ENCODE measurements around the gene CD300LD. TPM values are rescaled to one million over a fixed set of nuclear protein-coding genes. Genes with fewer than 3 reads are reported as not detected.
"Not testable (repeated sequence)": the region's sequence is repeated elsewhere in the genome, so short reads cannot be mapped to it uniquely, and the experiment has no call there.

Gene CD300LD
- total RNA-seq = not detected

DNA sequence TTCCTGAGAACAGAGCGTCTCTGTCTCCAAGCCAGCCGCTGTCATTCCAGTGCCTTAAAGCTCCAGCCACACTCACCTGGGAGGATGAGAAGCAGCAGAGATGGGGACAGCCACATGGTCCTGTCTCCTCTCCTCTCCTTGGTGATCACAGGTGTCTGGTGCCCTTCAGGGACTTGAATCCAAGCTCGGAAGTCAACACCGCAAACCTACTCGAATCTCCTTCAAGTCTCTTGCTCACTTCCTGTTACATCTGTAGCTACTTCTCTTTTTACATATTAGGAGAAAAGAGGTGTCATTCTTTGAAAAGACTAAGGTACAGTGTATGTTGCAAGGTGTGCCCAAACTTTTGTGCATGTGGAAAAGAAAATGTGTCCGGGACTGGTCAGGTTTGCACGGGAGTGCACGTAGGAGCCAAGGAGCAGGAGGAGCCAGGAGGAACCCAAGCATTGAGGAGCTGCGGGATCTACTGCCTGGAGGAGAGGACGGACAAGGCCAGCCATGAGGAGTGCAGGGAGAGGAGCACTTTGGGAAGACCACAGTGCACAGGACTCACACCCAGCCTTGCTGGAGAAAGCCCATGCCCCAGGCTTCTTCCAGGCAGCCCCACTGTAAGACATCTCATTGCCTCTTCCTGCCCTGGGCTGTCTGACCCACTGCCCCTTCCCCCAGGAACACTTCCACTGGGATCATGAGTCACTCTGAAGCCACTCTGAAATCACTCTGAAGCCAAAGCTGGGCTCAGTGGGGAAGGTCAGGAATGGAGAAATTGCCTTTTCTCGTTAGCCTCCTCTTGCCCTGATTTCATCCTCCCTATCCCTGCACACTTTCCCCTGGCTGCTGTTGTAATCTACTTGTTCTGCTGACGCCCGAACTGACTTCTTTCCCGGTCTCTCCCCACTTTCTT, at the start of gene CD300LD:
TSS of gene CD300LD (minus strand) at position 197 of the 904 bp plus-strand sequence. CDS start at position 116, 81 bp downstream.
- ATAC-seq (peak in 1 of 2 donors; percentile 43), DNase-seq (ENCODE audit: low spot score) (no peak)
- Mint-ChIP-seq H3K9me3 (no peaks in the 10 kb centered on the region), H3K27me3 (peaks cover 30 to 42% of the 10 kb centered on the region in 2 donors), H3K4me3 (no peak within 1 kb of the TSS), H3K27ac (no peak within 1 kb of the TSS), H3K36me3 (no peaks in the 10 kb centered on the region), H3K4me1 (ENCODE audit: low read depth in 2 of 2) (peaks cover 5 to 10% of the 10 kb centered on the region in 2 donors)

DNA sequence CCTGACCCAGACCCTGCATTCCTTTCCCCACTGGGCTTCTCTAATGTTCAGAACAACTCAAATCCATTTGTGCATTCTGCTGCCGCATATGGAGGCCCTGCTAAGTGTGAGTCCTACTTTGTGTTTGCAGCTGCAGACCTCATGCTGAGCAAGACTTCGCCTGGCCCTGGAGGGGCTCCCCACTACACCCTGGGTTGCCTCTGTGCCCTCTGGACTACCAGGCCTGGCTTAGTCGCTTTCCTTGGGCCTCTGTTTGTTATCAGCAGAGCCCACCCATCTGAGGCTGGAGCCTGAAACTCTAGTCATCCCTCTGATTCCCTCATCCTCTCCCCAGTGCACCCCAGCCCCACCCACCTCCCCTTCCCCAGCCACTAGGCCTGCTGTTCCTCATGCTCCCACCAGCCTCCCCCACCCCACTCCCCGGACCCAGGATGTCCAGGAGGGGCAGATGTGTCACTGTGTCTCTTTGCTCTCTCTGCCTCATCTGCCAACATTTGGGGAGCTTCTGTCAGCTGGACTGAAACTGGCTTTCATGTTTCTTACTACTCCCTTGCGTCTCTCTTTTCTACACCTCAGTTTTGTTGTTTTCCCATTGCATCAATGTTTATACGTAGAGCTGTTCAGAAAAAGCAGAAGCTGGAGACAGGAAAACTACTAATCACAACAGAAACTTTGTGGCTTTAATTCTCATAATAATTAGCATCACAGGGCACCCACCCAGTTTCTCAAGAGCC, 49.3 kb upstream of the CD300LD start:
- Mint-ChIP-seq H3K9me3 (no peaks in the 10 kb centered on the region), H3K36me3 (no peaks in the 10 kb centered on the region), H3K27me3 (peaks cover 37 to 41% of the 10 kb centered on the region in 2 donors), H3K4me1 (ENCODE audit: low read depth in 2 of 2) (peaks cover 19 to 22% of the 10 kb centered on the region in 2 donors), H3K27ac (peak overlapping the region in 1 of 2 donors; percentile 47), H3K4me3 (no peak overlapping the region)
- ATAC-seq (no peak), DNase-seq (ENCODE audit: low spot score) (no peak)

DNA sequence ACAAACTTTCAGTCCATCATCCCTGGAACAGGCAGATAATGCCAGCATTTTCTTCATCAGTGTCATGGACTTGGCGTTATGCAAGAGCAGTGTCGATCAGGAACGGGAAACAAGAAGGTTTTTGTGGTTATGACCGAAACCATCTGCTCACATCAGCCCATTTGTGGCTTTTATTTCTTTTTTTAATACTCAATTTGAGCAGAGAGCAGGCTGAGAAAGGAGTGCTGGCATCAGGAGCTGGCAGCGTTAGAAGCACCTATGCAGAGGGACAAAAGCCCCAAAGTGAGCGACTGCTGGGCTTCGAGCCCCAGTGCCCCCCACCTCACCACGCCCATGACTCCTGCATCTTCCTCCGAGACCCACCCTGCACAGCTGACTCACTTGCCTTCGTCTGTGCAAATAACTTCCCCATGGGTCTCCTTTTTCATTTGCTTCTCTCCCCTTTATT, 47.6 kb upstream of the CD300LD start:
- H3K27ac Mint-ChIP-seq = no peak overlapping the region
- H3K9me3 Mint-ChIP-seq = no peaks in the 10 kb centered on the region
- no peaks in the 10 kb centered on the region for H3K36me3 Mint-ChIP-seq
- H3K4me1 Mint-ChIP-seq (ENCODE audit: low read depth in 2 of 2) = peaks cover 17 to 19% of the 10 kb centered on the region in 2 donors
- ATAC-seq (peak; percentile 70 to 72), DNase-seq (ENCODE audit: low spot score) (no peak)
- peaks cover 27 to 33% of the 10 kb centered on the region in 2 donors for H3K27me3 Mint-ChIP-seq
- peak overlapping the region; percentile 1 for H3K4me3 Mint-ChIP-seq

DNA sequence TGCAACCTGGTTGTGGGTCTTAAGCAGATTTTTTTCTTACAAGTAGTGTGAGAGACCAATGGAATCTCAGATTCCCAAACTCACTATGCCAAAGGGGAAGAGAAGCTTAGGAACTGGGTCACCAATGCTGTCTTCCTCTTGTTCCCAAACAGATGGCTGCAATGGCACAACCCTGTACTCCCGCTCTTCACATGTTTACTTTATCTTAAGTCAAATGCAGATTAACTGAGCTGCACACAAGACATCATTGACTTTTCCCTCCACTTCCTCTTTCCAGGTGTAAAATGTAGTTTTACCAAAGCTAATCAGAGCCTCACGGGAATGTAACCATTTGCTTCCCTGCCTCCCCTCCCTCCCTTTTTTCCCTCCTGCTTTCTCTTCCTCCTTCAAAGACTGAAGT, 45.8 kb upstream of the CD300LD start:
- peaks cover 17% of the 10 kb centered on the region in 2 donors for H3K27me3 Mint-ChIP-seq
- peaks cover 17 to 19% of the 10 kb centered on the region in 2 donors for H3K4me1 Mint-ChIP-seq (ENCODE audit: low read depth in 2 of 2)
- no peak overlapping the region for H3K4me3 Mint-ChIP-seq
- ATAC-seq (no peak), DNase-seq (ENCODE audit: low spot score) (no peak)
- H3K9me3 Mint-ChIP-seq = no peaks in the 10 kb centered on the region
- H3K36me3 Mint-ChIP-seq = no peaks in the 10 kb centered on the region
- no peak overlapping the region for H3K27ac Mint-ChIP-seq

DNA sequence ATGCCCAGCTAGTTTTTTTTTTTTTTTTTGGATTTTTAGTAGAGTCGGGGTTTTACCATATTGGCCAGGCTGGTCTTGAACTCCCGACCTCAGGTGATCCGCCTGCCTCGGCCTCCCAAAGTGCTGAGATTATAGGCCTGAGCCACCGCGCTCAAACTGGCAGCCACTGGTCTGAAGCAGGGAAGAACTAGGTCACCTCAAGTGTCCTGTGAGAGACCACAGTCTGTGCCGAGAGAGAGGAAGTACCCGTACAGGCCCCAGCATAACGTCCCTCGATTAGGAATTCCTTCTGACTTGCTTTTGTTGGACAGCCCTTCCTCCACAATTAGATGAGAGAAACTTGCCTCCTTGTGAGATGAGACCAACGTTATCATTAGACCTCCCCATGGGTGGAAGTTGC, 45.2 kb upstream of the CD300LD start:
- Mint-ChIP-seq H3K27ac (no peak overlapping the region), H3K36me3 (no peaks in the 10 kb centered on the region), H3K4me1 (ENCODE audit: low read depth in 2 of 2) (peaks cover 18 to 21% of the 10 kb centered on the region in 2 donors), H3K4me3 (no peak overlapping the region), H3K9me3 (no peaks in the 10 kb centered on the region), H3K27me3 (peaks cover 16% of the 10 kb centered on the region in 2 donors)
- DNase-seq (ENCODE audit: low spot score) = no peak
- ATAC-seq = no peak

DNA sequence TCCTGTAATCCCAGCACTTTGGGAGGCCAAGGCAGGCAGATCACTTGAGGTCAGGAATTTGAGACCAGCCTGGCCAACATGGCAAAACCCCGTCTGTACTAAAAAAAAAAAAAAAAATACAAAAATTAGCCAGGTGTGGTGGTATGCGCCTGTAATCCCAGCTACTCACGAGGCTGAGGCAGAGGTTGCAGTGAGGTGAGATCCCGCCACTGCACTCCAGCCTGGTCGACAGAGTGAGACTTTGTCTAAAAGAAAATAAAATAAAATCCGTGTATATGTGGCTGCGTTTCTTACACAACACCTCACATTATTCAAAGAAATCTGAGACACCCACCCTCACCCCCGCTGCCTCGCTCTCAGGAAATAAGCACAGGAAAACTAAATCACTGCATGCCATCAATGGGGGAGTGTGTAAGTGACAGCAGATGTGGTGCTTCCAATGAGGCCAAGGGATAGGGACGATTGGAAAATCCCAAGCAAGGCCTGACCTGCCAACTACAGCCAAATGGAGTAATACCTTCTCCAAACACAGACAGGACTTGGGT, 44.5 kb upstream of the CD300LD start:
- H3K27me3 Mint-ChIP-seq = peaks cover 14 to 16% of the 10 kb centered on the region in 2 donors
- H3K4me3 Mint-ChIP-seq, ATAC-seq: not testable (repeated sequence)

DNA sequence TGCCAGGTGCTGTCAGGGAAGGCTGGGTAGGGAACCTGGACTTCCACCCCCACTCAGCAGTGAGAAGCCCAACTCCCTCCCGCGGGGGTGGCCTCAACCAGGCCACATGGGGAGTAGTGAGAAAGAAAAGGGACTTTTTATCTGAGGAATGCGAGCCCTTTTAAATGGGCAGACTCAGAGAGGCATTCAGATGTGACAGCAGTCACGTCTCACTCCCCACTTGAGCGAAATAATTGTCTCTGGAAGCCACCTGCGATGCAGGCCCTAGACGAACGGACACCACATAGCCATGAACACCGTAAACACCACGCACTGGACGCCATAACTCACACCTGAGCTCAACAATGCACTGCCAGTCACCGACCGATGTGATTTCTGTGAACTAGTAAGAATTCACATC, 43.3 kb upstream of the CD300LD start:
- DNase-seq (ENCODE audit: low spot score) (no peak), ATAC-seq (no peak)
- H3K36me3 Mint-ChIP-seq = no peaks in the 10 kb centered on the region
- no peak overlapping the region for H3K27ac Mint-ChIP-seq
- H3K4me3 Mint-ChIP-seq = no peak overlapping the region
- H3K4me1 Mint-ChIP-seq (ENCODE audit: low read depth in 2 of 2) = peaks cover 16 to 18% of the 10 kb centered on the region in 2 donors
- no peaks in the 10 kb centered on the region for H3K9me3 Mint-ChIP-seq
- H3K27me3 Mint-ChIP-seq = peaks cover 12 to 18% of the 10 kb centered on the region in 2 donors

More for the DNA sequence above, 44.5 kb upstream of the CD300LD start:
- peaks cover 18 to 19% of the 10 kb centered on the region in 2 donors for H3K4me1 Mint-ChIP-seq (ENCODE audit: low read depth in 2 of 2)
- not testable (repeated sequence) for H3K27ac Mint-ChIP-seq; H3K36me3 Mint-ChIP-seq; DNase-seq (ENCODE audit: low spot score); H3K9me3 Mint-ChIP-seq

DNA sequence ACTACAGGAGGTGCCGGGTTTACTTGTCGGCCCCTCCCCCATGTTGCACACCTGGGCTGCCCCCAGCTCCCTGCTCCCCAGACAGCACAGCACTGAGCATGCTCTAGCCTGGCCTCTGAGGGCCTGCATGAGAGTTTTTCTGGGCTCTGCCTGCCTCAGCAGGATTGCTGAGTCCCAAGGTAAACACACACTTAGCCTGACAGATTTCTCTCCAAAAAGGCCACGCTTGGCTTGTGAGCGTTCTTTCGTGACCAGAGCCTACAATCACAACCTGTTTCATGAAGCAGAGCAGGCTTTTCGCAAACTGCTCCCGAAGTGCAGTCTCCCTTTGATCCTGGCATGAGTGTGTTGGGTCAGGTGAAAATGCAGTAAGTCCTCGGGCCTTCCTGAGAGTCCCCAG, 41.2 kb upstream of the CD300LD start:
- Mint-ChIP-seq H3K4me3 (no peak overlapping the region), H3K27me3 (peaks cover 23 to 32% of the 10 kb centered on the region in 2 donors), H3K4me1 (ENCODE audit: low read depth in 2 of 2) (peaks cover 6 to 8% of the 10 kb centered on the region in 2 donors), H3K36me3 (no peaks in the 10 kb centered on the region), H3K27ac (no peak overlapping the region), H3K9me3 (no peaks in the 10 kb centered on the region)
- DNase-seq (ENCODE audit: low spot score) = no peak
- ATAC-seq = no peak

DNA sequence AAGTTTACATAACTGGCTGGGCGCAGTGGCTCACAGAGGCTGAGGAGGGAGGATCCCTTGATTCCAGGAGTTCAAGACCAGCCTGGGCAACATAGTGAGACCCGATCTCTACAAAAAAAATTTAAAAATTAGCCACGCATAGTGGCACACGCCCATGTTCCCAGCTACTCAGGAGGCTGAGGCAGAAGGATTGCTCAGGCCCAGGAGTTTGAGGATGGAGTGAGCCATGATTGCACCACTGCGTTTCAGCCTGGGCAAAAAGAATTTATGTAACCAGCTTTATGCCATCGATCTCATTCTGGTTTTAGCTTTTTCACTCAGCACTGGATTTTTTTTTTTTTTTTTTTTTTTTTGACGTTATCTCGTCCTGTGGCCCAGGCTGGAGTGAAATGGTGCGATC, 40.5 kb upstream of the CD300LD start:
- no peak for ATAC-seq
- no peaks in the 10 kb centered on the region for H3K9me3 Mint-ChIP-seq
- peaks cover 6 to 8% of the 10 kb centered on the region in 2 donors for H3K4me1 Mint-ChIP-seq (ENCODE audit: low read depth in 2 of 2)
- peaks cover 28 to 39% of the 10 kb centered on the region in 2 donors for H3K27me3 Mint-ChIP-seq
- H3K4me3 Mint-ChIP-seq = no peak overlapping the region
- no peaks in the 10 kb centered on the region for H3K36me3 Mint-ChIP-seq
- no peak overlapping the region for H3K27ac Mint-ChIP-seq
- DNase-seq (ENCODE audit: low spot score) = no peak

DNA sequence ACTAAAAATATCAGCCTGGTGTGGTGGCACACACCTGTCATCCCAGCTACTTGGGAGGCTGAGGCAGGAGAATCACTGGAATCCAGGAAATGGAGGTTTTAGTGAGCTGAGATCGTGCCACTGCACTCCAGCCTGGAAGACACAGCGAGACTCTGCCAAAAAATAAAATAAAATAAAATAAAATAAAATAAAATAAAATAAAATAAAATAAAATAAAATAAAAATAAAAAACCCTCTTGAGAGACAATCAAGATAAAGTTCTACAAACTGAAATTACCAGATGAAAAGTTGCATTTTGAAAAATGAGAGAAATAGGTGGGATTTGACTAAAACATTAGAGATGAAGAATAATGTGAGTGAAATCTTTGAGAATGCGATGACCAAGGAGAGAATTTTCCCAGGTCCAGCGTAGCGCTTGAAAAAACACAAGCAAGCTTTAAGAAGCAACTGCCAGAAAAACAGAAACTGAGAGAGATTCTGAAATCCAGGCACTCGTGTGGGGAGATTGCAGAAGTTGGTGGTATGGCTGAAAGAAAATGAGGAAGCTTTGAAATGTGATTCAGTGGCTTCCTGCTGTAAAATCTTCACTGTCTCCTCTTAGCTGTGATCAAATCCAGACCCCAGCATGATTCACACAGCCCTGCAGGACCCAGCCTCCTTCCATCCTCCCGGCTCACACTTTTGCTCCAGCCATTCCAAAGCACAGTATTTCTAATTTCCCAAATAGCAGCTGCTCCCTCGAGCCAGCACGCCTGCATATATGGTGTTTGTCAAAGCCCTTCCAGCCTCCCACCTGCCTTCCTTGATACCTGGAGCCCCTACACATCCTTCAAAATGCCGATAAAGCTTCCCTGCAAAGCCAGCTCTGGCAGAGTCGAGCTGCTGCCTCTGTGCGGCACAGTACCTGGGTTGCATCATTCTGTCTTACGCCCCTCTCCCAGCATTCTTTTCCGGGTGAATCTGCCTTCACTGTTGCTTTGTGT, 39.7 kb upstream of the CD300LD start:
- Mint-ChIP-seq H3K9me3 (no peaks in the 10 kb centered on the region), H3K27ac (no peak overlapping the region), H3K36me3 (peaks cover 3% of the 10 kb centered on the region), H3K4me1 (ENCODE audit: low read depth in 2 of 2) (peaks cover 5 to 6% of the 10 kb centered on the region in 2 donors), H3K4me3 (no peak overlapping the region), H3K27me3 (peaks cover 31 to 43% of the 10 kb centered on the region in 2 donors)
- DNase-seq (ENCODE audit: low spot score) = no peak
- ATAC-seq = no peak

DNA sequence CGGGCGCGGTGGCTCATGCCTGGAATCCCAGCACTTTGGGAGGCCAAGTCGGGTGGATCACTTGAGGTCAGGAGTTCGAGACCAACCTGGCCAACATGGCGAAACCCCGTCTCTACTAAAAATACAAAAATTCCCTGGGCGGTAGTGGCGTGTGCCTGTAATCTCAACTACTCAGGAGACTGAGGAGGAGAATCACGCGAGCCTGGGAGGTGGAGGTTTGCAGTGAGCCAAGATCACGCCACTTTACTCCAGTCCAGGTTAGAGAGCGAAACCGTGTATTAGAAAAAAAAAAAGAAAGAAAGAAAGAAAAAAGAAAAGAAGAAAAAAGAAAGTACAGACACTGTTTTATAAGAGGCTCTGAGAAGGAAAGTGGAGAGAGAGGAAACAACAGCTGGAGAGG, 38.2 kb upstream of the CD300LD start:
- peaks cover 33 to 47% of the 10 kb centered on the region in 2 donors for H3K27me3 Mint-ChIP-seq
- not testable (repeated sequence) for ATAC-seq

DNA sequence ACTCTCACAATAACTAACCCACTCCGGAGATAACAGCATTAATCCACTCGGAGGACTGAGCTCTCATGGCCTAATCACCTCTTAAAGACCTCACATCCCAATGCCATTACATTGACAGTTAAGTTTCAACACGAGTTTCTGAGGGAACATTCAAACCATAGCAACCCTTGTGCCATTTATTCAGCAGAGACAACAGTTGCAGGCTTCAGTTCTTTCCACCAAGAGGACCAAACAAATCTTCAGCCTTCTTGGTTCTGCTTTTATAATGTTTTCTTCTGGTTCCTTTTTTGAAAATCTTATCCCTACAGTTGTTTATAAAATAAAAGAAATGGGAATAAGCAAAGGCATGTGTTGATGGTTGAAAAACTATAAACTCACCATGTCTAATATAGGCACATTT, 33.6 kb upstream of the CD300LD start:
- no peak overlapping the region for H3K27ac Mint-ChIP-seq

More for the DNA sequence above, 38.2 kb upstream of the CD300LD start:
- not testable (repeated sequence) for DNase-seq (ENCODE audit: low spot score); H3K4me3 Mint-ChIP-seq; H3K9me3 Mint-ChIP-seq; H3K4me1 Mint-ChIP-seq (ENCODE audit: low read depth in 2 of 2); H3K36me3 Mint-ChIP-seq; H3K27ac Mint-ChIP-seq

DNA sequence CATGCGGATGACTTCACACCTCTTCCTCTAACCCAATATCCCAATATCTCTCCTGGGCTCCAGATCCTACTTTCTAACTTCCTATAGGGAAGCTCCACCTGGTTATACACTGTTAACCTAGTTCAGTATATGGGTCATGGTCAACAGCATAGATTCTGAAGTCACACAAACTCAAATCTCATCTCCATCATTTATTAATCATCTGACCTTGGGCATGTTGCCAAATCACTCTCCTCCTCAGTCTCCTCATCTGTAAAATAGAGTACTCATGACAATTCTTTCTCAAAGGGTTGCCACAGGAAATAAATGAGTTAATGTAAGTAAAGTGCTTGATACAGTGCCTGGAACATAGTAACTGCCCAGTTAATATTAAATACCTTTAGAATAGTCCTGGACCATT, 32.0 kb upstream of the CD300LD start:
- H3K27me3 Mint-ChIP-seq = peaks cover 45 to 58% of the 10 kb centered on the region in 2 donors
- DNase-seq (ENCODE audit: low spot score) (no peak), ATAC-seq (no peak)
- no peaks in the 10 kb centered on the region for H3K9me3 Mint-ChIP-seq
- H3K36me3 Mint-ChIP-seq = peaks cover 8% of the 10 kb centered on the region
- H3K4me1 Mint-ChIP-seq (ENCODE audit: low read depth in 2 of 2) = peaks cover 3 to 5% of the 10 kb centered on the region in 2 donors
- no peak overlapping the region for H3K27ac Mint-ChIP-seq
- no peak overlapping the region for H3K4me3 Mint-ChIP-seq

More for the DNA sequence above, 33.6 kb upstream of the CD300LD start:
- H3K27me3 Mint-ChIP-seq = peaks cover 51 to 64% of the 10 kb centered on the region in 2 donors
- no peak for DNase-seq (ENCODE audit: low spot score)
- H3K9me3 Mint-ChIP-seq = no peaks in the 10 kb centered on the region
- no peak overlapping the region for H3K4me3 Mint-ChIP-seq
- peaks cover 3 to 5% of the 10 kb centered on the region in 2 donors for H3K4me1 Mint-ChIP-seq (ENCODE audit: low read depth in 2 of 2)
- no peak for ATAC-seq
- H3K36me3 Mint-ChIP-seq = peaks cover 8% of the 10 kb centered on the region
